ENCODE measurements around the gene MYO15B.

MYO15B gene

DNA sequence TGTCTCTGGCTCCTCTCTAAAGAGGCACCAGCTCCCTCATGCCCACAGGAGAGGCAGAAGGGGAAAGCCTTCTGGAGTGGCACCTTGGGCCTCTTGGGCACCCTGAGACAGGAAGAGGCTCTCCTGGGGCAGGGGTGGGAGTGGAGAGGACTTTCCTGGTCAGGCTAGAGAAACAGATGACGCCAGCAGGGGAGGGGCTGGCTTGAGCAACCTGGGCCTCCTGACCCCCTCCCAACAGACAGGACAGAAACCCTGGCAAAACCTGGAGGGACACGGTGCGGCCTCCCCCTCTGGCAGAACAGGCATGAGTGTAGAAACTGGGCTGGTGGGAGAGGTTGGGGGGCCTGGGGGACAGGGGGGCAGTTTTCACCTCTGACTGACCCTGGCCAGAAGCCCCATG, 51.7 kb downstream of the MYO15B start:
- DNase-seq (ENCODE audit: low read depth in 2 of 2): no peak

DNA sequence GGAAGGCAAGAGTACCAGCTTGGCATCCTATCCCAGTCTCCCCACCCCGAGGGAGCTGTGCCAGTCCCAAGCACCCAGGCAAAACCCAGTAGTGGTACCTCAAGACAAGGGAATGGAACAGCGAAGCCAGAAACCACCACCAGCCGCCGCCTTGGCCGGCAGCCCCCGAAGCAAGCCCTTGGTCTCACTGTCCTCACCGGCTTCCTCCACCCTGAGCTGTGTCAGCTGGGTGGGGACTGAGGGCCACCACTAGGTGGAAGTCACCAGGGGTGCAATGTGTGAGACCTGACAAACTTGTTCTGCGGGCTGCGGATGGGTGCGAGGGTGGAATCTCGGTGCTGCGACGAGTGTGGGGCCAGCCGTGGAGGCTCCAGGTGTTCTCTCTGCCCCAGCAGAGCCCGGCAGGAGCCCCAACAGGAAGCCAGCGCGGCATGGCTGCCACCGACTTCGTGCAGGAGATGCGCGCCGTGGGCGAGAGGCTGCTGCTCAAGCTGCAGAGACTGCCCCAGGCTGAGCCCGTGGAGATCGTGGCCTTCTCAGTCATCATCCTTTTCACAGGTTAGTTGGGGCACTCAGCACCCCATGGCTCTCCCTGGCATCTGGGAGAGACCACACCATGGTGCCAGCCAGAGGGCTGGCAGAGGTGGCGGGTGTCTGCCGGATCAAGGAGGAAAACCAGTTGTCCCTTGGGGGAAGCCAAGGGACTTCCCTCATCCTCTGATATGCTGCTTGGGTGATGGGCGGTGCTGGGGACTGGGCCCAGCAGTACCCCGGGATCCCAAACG, 52.4 kb downstream of the MYO15B start:
- DNase-seq (ENCODE audit: low read depth in 2 of 2): no peak

DNA sequence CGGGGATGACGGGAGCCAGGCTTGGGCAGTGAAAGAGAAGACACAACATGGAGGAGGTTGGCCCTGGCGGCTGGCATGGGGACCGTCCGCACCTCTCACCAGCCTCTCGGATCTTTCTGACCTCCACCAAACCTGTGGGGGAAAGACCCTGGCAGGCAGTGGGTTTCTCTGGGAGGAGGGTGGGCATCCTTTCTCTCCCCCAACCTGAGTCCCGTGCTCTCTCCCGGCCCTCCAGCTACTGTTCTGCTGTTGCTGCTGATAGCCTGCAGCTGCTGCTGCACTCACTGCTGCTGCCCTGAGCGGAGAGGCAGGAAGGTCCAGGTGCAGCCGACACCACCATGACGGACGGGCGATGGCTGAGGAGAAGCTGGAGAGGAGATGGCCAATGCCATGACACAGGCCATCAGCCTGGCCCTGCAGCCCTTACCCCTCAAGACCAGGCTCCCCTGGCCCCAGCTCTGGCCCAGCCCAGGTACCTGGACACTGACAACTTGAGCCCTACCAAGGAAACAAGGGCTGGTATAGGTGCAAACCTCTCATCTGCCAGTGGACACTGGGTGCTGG, 53.0 kb downstream of the MYO15B start:
- no peak for DNase-seq (ENCODE audit: low read depth in 2 of 2)

DNA sequence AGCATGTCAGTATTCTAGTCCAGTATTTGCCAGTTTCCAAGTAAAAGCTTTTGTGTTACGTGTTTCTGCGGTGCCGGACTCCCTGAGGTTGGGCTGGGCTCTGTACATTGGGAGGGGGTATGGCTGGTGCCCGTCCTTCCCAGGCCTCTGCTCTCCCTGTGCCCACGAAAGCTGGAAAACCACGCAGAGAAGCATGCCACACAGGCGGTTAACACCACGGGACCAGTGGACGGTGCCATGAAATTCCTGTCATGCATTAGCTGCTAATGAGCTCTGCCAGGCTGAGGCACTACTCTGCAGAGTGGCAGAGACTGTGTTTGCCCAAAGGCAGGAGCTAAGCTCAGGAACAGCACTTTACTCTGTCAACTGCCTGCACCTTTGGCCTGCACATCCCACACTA, 53.7 kb downstream of the MYO15B start:
- no peak for DNase-seq (ENCODE audit: low read depth in 2 of 2)

DNA sequence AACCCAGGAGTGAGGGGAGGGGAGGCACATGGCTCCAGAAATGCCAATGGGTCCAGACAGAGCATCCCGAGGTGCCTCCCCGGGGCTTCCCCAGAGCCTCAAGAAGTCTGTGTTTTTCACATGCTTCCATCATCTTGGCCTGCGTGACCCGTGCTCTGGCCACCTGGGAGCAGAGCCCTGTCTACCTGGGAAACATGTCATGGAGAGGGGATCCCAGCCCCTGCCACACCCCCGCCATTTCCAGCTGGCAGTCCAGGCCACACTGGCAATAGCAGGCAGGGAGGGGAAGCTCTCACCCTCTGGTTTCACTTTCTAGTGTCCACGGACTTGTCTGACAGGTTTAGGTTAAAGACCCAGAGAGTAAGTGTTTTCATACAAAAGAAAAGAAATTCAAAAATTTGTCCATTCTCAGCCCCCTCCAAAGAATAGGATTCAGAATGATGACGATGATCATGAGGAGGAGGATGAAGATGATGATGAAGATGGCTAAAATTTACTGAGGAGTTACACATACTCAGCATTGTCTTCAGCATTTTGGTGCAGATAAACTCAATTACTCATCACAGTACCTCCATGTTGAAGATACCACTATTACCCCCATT, 54.7 kb downstream of the MYO15B start:
- no peak for DNase-seq (ENCODE audit: low read depth in 2 of 2)

DNA sequence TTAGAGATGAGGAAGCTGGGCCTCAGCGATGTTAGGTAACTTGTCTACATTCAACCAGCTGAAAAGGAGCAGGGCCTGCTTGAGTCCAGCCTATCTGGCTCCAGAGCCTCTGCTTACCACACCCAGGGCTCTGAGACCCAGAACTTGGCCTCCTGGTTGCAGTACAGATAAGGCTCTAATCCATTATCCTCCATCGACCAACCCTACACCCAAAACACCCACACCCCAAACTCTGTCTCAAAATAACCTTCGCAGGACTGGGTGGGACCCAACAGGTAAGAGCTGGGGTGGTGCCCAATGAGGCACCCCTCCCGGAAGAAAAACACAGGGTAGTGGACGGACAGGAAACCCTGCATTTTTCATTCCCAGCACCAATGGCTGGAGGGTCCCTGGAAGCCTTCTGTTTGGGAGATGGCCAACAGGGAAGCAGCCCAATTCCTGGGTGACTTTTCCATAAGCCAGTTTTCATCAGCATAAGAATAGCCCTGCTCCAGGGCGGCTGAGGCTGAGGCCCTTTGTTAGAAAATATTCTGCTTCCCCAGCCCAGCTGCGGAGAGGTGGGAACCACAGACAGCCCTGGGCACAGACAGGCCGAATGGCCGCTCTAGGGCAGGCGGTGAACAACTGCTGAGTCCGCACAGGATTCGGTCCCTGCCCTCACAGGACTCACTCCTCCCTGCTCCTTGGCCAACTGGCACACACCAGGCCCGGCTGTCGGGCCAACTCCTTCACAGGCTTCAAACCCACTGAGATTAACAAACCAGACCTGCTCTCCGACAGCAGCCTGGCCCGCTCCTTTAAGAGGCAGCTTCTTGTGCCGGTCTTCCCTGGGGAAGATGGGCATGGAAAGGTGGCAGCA, 55.4 kb downstream of the MYO15B start:
- DNase-seq (ENCODE audit: low read depth in 2 of 2): no peak

DNA sequence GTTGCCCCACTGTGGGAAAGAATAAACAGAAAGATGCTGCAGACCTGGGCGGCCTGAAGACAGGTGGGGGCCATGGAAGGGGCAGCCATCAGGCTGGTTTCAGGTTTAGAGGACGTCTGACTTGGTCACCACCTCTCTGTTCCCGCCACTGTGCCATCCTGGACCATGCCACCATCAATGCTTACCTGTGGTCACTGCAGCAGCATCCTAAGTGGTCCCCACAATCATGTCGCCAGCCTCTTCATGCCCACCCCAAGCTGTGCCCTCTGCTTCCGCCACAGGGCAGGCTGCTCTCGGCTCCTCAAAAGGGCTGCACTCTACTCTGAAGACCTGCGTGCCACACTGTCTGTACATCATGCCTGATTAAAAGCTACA, 56.0 kb downstream of the MYO15B start:
- DNase-seq (ENCODE audit: low read depth in 2 of 2): no peak

DNA sequence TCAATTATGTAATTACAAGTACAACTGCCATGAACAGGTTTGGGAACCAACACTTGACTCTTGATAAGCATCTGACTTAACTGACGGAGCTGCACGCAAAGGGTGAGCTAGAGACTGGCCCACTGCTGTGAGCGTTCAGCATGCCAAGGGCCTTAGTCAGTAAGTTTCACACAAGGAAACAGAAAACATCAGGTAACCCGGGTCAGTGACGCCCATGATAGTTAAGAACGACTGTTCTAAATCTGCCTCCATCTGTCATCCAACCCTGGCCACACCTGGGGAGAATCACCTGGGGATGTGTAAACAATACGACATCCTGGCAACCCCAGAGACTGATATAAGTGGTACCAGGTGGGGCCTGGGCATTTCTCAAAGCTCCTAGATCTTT, 57.9 kb downstream of the MYO15B start:
- no peak for DNase-seq (ENCODE audit: low read depth in 2 of 2)

DNA sequence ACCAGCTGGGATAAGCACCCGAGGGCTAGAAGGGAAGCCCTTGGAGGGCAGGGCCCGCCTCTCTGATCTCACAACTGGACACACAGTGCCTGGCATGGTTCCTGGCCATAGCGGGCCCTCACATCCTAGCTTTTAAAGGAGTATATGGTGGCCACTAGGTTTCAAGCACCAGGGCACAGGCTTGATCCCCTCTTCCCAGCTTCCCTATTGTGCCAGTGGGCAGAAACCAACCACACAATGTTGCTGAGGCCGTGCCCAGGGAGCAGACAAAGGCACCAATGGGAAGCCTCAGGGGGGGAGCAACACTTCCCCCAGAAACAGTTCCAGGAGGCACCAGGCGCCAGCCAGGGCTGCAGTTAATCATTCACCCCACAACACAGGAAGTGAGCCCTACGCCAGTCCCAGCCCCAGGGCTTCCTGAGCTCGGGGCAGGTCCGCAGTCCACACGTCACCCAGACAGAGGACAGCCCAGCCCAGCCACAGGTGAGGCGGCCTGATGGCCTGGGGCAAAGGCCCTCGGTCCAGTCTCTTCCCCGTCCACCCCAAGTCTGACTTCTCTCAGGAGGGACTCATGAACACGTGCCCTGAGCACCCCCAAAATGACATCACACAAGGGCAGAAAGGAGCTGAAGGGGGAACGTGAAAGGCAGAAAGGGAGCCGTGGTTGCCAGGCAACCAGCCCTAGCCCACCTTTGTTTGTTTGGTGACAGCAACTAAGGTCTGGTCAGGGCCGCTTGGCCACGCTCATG, 58.5 kb downstream of the MYO15B start:
- no peak for DNase-seq (ENCODE audit: low read depth in 2 of 2)

DNA sequence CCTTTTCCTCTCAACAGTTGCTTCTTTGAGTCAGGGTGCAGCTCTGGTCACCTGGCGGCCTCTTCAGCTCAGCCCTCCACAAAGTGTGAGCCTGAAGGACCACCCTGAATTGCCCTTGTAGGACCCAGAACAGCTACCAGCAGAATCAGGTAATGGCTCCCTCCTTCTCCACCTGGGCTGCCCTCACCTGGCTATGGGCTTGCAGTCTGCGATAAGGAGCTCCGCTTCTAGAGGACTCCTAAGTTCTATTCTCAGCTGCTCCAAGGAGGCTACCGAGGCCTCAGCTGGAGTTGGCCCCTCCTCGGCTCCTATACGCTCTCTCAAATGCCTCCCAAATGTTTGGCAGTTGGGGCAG, 59.0 kb downstream of the MYO15B start:
- DNase-seq (ENCODE audit: low read depth in 2 of 2): no peak

DNA sequence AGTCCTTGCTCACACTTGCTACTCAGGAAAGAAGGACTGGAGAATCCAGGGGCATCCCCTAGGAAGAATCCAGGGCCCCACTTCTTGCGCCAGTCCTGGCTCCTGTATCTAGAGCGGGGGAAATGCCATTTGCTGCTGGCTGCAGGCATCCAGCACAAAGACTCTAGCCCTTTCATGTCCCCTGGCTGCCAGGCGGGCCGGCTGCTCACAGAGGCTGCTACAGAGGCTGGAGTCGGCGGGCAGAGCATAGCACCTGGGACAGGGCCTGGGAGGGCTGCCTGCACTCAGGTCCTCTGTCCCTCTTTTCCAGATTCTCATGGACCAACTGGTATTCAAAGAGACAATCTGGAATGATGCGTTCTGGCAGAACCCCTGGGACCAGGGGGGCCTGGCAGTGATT, 59.5 kb downstream of the MYO15B start:
- no peak for DNase-seq (ENCODE audit: low read depth in 2 of 2)

DNA sequence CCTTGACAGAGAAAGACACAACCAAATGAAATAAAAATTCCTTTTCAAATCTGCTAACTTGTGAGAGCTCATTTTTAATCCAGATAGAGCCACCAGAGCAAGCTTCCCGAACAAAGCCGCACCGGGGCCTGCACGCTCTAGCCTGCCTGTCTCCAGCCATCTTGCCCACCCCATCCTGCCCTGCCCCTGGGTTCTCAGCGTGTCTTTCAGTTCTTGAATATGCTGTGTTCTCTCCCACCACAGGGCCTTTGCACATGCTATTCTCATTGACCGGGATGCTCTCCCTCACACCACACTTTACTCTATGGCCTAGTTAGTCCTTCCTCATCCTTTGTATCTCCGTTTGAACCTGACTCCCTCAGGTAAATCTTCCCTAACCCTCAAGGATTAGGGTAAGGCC, 60.3 kb downstream of the MYO15B start:
- no peak for DNase-seq (ENCODE audit: low read depth in 2 of 2)

DNA sequence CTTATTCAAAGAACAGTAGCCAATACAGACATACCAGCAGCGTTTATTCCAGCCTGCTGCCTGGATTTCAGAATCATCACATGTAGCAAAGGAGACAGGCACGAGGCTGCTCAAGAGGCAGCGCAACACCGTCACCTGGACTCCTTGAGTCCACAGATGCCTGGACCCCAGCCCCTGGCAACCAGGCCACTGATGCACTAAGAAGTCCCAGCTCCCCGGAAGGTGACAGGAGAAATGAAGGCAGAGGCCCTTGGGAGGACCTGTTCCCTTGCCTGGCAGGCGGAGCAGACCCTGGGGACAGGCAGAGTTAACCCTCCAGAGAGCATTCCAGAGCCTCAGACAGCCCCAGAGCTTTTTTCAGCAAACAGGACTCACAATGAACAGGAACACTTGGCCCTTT, 62.1 kb downstream of the MYO15B start:
- DNase-seq (ENCODE audit: low read depth in 2 of 2): no peak

DNA sequence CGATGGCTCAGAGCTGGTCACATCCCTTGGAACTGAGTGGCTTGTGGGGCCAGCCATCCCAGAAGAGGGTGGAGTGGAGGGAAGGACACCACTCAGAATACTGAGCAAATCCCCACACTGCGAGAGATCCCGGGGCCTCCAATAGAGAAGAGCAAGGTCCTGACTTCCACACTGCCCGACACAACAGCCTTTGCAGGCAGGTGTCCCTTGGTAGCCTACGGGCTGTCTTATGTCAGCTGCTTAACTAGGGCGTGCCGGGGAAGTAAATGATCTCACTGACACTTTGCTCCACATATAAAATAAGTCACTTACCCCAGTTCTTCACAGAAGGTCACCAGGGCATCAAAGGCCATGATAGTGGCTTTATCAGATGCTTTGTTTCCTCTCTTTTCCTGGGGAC, 63.3 kb downstream of the MYO15B start:
- DNase-seq (ENCODE audit: low read depth in 2 of 2): no peak

DNA sequence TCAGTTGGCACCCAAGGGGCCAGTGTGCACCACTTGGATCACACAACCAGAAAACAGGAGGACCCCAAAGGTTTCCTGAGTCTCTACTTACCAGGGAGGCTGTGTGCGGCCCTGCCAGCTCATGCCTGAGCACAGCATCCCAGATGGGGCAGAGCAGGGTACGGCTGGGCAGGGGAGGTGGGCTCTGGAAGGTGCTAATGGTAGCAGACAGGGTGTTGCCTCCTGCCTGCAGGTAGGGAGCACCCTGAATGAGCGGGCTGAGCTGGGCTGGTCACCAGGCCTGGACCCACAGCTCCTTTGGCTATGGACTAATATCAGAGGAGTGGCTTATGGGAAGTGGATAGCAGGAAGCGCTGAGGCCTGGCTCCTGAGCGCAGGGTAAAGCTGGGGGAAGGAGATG, 64.7 kb downstream of the MYO15B start:
- no peak for DNase-seq (ENCODE audit: low read depth in 2 of 2)

DNA sequence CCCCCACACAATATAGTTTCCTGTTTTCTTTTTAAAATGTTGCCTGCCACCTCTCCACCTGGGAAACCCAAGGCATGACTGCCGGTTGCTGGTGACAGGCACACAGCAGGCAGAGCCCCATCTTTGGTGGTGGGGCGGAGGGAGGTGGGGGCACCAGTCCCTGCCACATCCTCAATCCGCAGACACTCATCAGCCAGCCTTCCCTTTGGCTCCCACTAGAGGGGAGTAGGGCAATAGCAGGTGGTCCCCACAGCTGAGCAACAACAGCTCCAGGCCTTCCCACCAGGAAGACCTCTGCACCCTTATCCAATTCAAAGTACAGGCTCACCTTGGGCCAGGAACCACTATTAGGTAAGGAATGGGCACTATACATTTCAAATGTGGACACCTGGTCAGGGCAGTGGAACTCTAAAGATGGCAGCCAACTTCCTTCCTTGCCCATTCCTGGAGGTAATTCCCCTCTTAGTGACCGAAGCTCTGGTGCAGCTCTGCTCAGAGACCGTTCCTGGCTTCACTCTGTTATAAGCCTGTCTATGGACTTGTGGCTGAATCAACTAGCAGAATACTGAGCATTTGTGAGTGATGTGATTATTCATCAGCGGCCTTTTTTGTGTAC, 65.4 kb downstream of the MYO15B start:
- no peak for DNase-seq (ENCODE audit: low read depth in 2 of 2)

DNA sequence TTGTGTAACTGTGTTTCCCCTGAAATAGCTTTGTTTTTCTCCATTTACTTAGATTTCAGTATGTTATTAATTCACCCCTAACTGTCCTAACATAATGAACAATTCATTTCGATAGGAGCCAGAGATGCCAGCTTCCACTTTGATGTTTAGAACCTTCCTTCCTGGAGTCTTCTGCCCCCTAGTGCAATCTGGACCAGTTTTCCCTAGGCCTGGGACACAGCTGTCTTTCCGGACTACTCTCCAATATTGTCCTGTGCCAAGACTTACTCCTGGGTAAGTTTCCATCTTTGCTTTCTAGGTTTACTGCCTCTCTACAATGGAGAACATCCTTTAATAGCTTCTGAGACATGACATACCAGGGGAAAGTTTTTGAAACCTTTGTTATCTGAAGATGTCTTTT, 66.6 kb downstream of the MYO15B start:
- DNase-seq (ENCODE audit: low read depth in 2 of 2): no peak

DNA sequence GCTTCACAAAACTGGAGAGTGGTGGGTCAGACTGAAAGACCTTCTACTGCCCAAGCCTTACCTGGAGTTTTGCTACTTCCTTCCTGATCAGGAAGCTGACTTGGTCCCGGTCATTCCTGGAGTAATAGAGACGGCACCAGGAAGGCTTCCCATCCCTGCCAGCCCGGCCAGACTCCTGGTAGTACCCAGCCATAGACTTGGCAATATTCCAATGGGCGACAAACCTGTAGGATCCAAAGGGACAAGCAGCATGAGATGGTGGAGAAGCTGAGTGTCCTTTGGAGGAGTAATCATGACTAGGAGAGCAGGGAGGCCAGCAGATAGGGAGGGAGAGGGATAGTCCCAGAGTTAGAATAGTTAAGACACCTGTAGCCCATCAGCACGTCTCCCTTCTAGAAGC, 70.6 kb downstream of the MYO15B start:
- DNase-seq (ENCODE audit: low read depth in 2 of 2): no peak

DNA sequence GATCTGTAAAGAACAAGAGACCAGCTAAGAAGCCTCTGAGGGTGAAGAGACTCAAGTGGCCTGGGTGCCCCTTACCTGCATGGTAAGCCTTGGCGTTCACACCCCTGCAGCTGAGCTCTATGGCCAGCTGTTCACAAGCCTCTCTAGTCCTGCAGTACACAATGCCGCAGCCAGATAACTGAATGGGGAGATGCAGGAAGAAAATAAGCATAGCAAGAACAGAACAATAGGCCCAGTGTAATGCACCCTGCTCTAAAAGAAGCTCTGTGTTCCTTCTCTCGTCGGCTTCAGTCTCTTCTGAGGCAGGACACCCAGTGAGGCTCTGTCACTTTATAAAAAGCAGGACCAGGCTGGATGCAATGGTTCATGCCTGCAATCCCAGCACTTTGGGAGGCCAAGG, 73.9 kb downstream of the MYO15B start:
- no peak for DNase-seq (ENCODE audit: low read depth in 2 of 2)

DNA sequence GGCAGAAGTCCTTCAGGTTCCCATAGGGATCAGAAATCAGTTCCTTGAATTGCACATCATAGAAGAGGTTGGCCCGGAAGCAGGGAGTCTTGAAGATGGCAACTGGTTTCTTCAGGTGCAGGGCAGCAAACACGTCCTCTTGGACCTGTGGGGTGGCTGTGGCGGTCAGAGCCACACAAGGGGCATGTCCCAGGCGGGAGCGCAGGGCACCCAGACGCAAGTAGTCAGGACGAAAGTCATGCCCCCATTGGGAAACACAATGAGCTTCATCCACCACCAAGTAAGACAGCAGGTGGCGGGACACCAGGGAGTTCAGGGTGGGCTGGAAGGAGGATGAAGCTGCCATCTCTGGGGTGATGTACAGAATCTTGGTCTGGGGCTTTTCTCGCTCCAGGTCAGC, 74.9 kb downstream of the MYO15B start:
- no peak for DNase-seq (ENCODE audit: low read depth in 2 of 2)

DNA sequence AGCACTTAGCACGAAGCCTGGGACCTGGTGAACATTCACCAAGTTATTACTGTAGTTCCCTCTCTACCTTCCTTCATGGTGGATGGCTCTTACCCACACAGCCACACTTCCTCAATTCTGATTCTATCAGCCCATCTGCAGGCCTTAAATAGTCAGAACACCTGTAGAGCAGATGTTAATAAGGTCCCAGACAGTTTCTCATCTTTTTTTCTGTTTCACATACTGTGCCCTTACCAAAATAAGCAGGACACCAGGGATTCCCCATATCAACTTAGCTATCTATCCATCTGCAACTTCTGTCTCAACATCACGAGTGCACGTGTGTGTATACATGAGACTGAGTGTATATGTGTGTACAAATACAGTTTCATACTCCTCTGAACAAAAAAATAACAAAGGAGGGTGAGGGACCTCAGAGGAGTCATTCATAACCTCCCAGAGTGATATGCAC, 76.5 kb downstream of the MYO15B start:
- no peak for DNase-seq (ENCODE audit: low read depth in 2 of 2)
